ENCODE results near the gene ARHGAP30. TPM values are rescaled to one million over a fixed set of nuclear protein-coding genes. Genes with fewer than 3 reads are reported as not detected.

The ARHGAP30 gene
- total RNA-seq, result not detected in 2 replicates

GRCh38 chr1:161069731-161070270 lies at the start of gene ARHGAP30:
ARHGAP30 (minus strand) TSS chr1:161069891; CDS start chr1:161069624, 267 bp downstream.

GRCh38 chr1:161117759-161118581 lies 48.3 kb upstream of the ARHGAP30 start, which contains the start of the genes NIT1 and PFDN2:
NIT1 (plus strand) TSS chr1:161118105; CDS start chr1:161118177, 72 bp downstream.
PFDN2 (minus strand) TSS chr1:161118037; CDS start chr1:161118026, 11 bp downstream.

GRCh38 chr1:161098210-161099068 lies 28.7 kb upstream of the ARHGAP30 start, which contains the start of gene KLHDC9:
KLHDC9 (plus strand) TSS chr1:161098361; CDS start chr1:161098536, 175 bp downstream.

GRCh38 chr1:161089251-161089924 lies 19.7 kb upstream of the ARHGAP30 start, which contains the start of gene NECTIN4:
NECTIN4 (minus strand) TSS chr1:161089558; CDS start chr1:161089296, 262 bp downstream.

GRCh38 chr1:161045736-161046604 lies 23.7 kb downstream of the ARHGAP30 start, which contains the start of gene USF1:
USF1 (minus strand) TSS chr1:161045977; CDS start chr1:161043275, 2,702 bp downstream.

GRCh38 chr1:161038523-161039153 lies 31.1 kb downstream of the ARHGAP30 start, which contains the start of gene TSTD1:
TSTD1 (minus strand) TSS chr1:161038964; CDS start chr1:161038889, 75 bp downstream.

GRCh38 chr1:161020509-161021164 lies 49.1 kb downstream of the ARHGAP30 start, which contains the start of gene F11R:
F11R (minus strand) TSS chr1:161021152; CDS start chr1:161021073, 79 bp downstream.

Small RNA genes lying within 50 kb of the gene (small RNA-seq; reads per million reads assigned to genes)
- gene AL591806.2, result not detected

Other genes starting within 250 kb of the ARHGAP30 start
- not detected in 2 replicates for gene CD244, start 207.0 kb downstream of the ARHGAP30 start, total RNA-seq
- gene ITLN1, start 184.7 kb downstream of the ARHGAP30 start, total RNA-seq, result not detected in 2 replicates
- gene ITLN2, start 115.1 kb downstream of the ARHGAP30 start, total RNA-seq, result not detected in 2 replicates
- gene F11R, start 48.7 kb downstream of the ARHGAP30 start, total RNA-seq, result 2.1 and 3.6 TPM in 2 replicates
- 1.5 TPM in 1 of 2 replicates, not detected in the other for gene TSTD1, start 30.9 kb downstream of the ARHGAP30 start, total RNA-seq
- gene USF1, start 23.9 kb downstream of the ARHGAP30 start, total RNA-seq, result 60.5 and 62.1 TPM in 2 replicates
- 0.12 and 0.49 TPM in 2 replicates for gene NECTIN4, start 19.7 kb upstream of the ARHGAP30 start, total RNA-seq
- gene KLHDC9, start 28.5 kb upstream of the ARHGAP30 start, total RNA-seq, result 0.65 and 2.2 TPM in 2 replicates
- gene PFDN2, start 48.1 kb upstream of the ARHGAP30 start, total RNA-seq, result 10.7 and 14.1 TPM in 2 replicates
- 29.9 and 32.1 TPM in 2 replicates for gene NIT1, start 48.2 kb upstream of the ARHGAP30 start, total RNA-seq
- 42.4 and 47.7 TPM in 2 replicates for gene DEDD, start 62.8 kb upstream of the ARHGAP30 start, total RNA-seq
- 56.3 and 58.4 TPM in 2 replicates for gene UFC1, start 84.1 kb upstream of the ARHGAP30 start, total RNA-seq
- gene USP21, start 89.6 kb upstream of the ARHGAP30 start, total RNA-seq, result 7.9 and 10.1 TPM in 2 replicates
- 7.6 and 8.6 TPM in 2 replicates for gene PPOX, start 96.5 kb upstream of the ARHGAP30 start, total RNA-seq
- 18.2 and 22.4 TPM in 2 replicates for gene B4GALT3, start 107.6 kb upstream of the ARHGAP30 start, total RNA-seq
- gene ADAMTS4, start 129.2 kb upstream of the ARHGAP30 start, total RNA-seq, result 15.5 and 21.4 TPM in 2 replicates
- 80.5 and 94.1 TPM in 2 replicates for gene NDUFS2, start 132.5 kb upstream of the ARHGAP30 start, total RNA-seq
- gene FCER1G, start 145.4 kb upstream of the ARHGAP30 start, total RNA-seq, result 0.97 TPM in 1 of 2 replicates, not detected in the other
- gene APOA2, start 153.7 kb upstream of the ARHGAP30 start, total RNA-seq, result not detected in 2 replicates
- gene TOMM40L, start 156.2 kb upstream of the ARHGAP30 start, total RNA-seq, result 13.3 and 13.5 TPM in 2 replicates
- not detected in 2 replicates for gene NR1I3, start 168.3 kb upstream of the ARHGAP30 start, total RNA-seq
- gene PCP4L1, start 188.9 kb upstream of the ARHGAP30 start, total RNA-seq, result not detected in 2 replicates
- gene MPZ, start 240.1 kb upstream of the ARHGAP30 start, total RNA-seq, result 0.32 and 0.49 TPM in 2 replicates
- 24.7 and 63.3 TPM in 2 replicates for gene SDHC, start 244.5 kb upstream of the ARHGAP30 start, total RNA-seq

Data from hair follicle dermal papilla cell (primary cell).